Measurements from ENCODE around the gene CLEC4A.
A peak's percentile ranks its signal among the peaks of the same experiment; 100 is the strongest.

GRCh38 chr12:8078398-8078797, 45.0 kb upstream of the CLEC4A start:
- TF ChIP-seq CTCF (IDR thresholded peaks at IDR 0.05) (peak in 2 of 6 experiments; percentile 24 to 28), POLR2A (IDR thresholded peaks at IDR 0.05) (no peak)
